H1 (cell line): ENCODE data around the gene ZBTB46. TPM values are rescaled to one million over a fixed set of nuclear protein-coding genes. Genes with fewer than 3 reads are reported as not detected.

Source experiments
- ATF2 ChIP-seq: IDR thresholded peaks from 2 replicates; pipeline ENCODE4 v1.6.1; 2012; ENCODE audit warnings: low read length, inconsistent platforms
- HDAC2 ChIP-seq, 2 experiments: fragments of 300-600 bp in 1 of 2; sonication (generic) in 1 of 2; IDR thresholded peaks; 2 replicates each; pipeline ENCODE4 v1.6.1; 2011 to 2012; ENCODE audit warnings: low read depth in 2 of 2, low read length in 2 of 2, mild to moderate bottlenecking in 2 of 2, moderate library complexity in 2 of 2, borderline replicate concordance in 1 of 2, inconsistent platforms in 1 of 2
- JUND ChIP-seq: IDR thresholded peaks from 2 replicates; pipeline ENCODE4 v1.6.1; 2011; ENCODE audit warnings: mild to moderate bottlenecking, improper control_type of control experiment, low read length
- KDM4A ChIP-seq: IDR thresholded peaks from one replicate; pipeline ENCODE4 v1.7.1; 2012; ENCODE audit warnings: low read depth, mild to moderate bottlenecking, moderate library complexity, low read length, inconsistent platforms; ENCODE audit not compliant: severe bottlenecking
- KDM5A ChIP-seq: fragments of 200-600 bp; IDR thresholded peaks from 2 replicates; pipeline ENCODE4 v1.7.1; 2012; ENCODE audit warnings: mild to moderate bottlenecking, low read length, inconsistent platforms, mixed read lengths
- MAFK ChIP-seq: IDR thresholded peaks from 2 replicates; pipeline ENCODE4 v1.6.1; 2012; ENCODE audit warnings: low read depth, mild to moderate bottlenecking, improper control_type of control experiment, low read length
- NRF1 ChIP-seq: IDR thresholded peaks from 2 replicates; pipeline ENCODE4 v1.6.1; 2011; ENCODE audit warnings: mild to moderate bottlenecking, low read depth, low read length, improper control_type of control experiment
- polyA plus RNA-seq, 7 experiments: library from polyadenylated mRNA; depleted of rRNA in 3 of 7; stranded (reverse) in 5 of 7; unstranded in 2 of 7; fragments of >200 nt in 5 of 7; fragments of 200-250 nt in 2 of 7; gene quantifications; 1 replicate in 5 of 7; 2 replicates in 1 of 7; 4 replicates in 1 of 7; pipeline versions ENCODE4 v1.2.1 to v1.2.3, GENCODE V29; 2011 to 2013; ENCODE audit warnings: missing spikeins in 2 of 7, mixed read lengths in 2 of 7
- total RNA-seq: library from RNA; stranded (reverse); fragmentation: NEBNext Ultra II Directional; extraction: Animal tissue kit (Norgen Biotek cat#: 25700); gene quantifications from 2 replicates; pipeline ENCODE4 v1.2.1, GENCODE V29; 2021

Gene ZBTB46
- total and polyA plus RNA-seq, 2 of the 8 experiments (the other 6 are each of a cell fraction or from before 2014, with no cell fraction given): 6.4 to 22.4 TPM

- TF ChIP-seq ATF2: no peak
- no peak for TF ChIP-seq JUND
- no peak for TF ChIP-seq MAFK
- TF ChIP-seq KDM5A: no peak
- no peak for TF ChIP-seq KDM4A
- no peak for TF ChIP-seq NRF1
- no peak for TF ChIP-seq HDAC2 (IDR thresholded peaks at IDR 0.05; ENCODE audit: borderline replicate concordance in 1 of 2, low read depth in 2 of 2, low read length in 2 of 2)
- TF ChIP-seq, all 59 proteins: peak for 0
Measured at GRCh38 chr20:63863021-63863797, 32.1 kb upstream of the ZBTB46 start (continued).
